HTR-8/SVneo (cell line): ENCODE measurements around the gene SLF1.

ENCODE experiments used
- DNase-seq: peaks from one replicate; pipeline ENCODE4 v3.0.0; 2011; ENCODE audit warnings: low spot score, mixed read lengths; ENCODE audit not compliant: insufficient read length
- FAIRE-seq: peaks from 2 replicates; lab custom pipeline; 2011; peaks lifted over from hg19 to GRCh38; lab: Jason Lieb, UNC

Gene SLF1

GRCh38 chr5:94702729-94703128, 84.3 kb downstream of the SLF1 start:
- no peak for DNase-seq
- no peak for FAIRE-seq

DNA sequence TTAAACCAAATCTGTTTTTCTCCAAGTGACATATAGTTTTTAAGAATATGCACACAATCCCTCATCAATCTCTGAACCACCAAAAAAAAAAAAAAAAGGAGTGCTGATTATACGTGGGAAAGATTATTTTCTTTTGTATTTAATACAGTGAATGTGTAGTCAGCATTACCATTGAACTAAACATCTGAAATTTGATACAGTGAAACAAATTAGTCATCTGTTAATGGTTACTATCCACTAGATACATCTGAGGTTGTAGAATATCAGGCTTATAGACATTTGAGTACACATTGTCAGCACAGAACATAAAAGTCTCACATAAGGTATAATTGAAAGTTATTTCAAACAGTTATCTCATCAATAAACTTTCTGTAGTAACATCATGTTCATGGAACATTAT, 87.0 kb downstream of the SLF1 start:
- FAIRE-seq (no peak), DNase-seq (no peak)

DNA sequence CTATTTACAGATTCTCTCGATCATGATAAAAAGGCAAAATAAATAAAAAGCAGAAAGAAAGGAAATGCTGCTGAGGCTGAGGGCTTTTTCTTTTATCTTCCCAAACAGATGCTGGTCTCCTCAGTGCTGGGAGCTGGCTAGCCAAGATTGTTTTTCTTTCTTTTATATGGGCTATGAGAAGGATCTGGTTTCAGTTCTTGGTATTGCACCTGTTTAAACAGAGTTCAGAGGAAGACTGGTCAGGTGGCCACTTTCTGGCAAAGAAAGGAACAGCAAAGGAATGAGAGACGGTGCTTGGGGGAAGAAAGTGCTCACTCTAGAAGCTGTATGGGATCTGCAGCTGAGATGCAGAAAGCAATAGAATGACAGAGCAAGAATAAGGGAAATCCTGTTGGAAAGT, 88.9 kb downstream of the SLF1 start:
- DNase-seq (no peak), FAIRE-seq (no peak)

DNA sequence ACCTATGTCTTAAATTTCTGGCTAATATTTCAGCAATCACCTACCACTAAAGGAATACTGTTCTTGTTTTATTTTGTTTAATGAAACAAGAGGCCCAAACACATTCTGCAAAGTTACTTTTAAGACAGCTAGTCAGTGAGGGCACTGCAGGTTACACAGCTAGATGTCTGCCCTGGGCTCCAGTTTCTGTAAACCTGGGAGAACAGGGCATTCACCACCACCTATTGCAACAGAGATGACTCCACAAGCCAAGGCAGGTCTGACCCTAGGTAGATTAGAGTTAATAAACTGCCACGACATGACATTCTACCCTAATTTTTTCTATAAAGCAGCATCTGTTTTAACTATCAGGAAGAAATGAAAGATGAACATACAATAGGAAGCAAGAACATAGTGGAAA, 90.8 kb downstream of the SLF1 start:
- no peak for FAIRE-seq

DNA sequence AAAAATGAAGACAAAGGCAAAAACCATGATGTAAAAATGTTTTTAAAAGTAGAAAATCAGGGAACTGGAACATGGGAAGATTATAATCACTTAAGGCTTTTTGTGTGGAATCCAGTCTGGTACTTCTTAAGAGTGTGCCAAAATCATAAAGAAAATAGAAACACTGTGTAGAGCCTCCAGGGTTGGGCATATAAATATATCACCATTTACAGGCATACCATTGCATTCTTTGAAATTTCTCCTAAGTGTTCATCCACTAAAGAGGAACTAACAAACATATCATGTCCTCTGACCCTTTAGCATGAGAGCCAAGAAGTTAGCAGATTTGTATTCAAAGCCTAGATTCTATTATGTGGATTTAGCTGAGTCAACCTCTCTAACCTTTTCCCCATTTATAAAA, 93.3 kb downstream of the SLF1 start:
- FAIRE-seq = no peak

More for the DNA sequence above, 90.8 kb downstream of the SLF1 start:
- DNase-seq = no peak

DNA sequence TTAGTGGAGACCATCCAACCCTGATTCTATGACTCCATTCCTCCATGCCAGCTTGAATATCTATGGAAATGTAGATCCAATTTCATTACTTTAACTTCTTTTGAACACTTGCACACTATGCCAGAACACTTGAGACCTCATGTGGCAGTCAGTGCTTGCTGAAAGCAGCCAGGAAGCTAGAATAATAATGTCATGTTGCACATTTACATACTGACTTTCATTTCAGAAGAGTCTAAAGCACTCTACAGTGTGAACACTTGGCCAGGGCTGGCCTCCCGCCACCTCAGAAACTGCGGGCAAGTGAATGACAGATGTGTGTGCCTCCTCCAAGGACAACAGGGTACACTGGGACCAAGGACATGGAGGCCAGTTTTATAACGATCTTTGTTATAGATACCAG, 97.3 kb downstream of the SLF1 start:
- FAIRE-seq = no peak
- DNase-seq = no peak

More for the DNA sequence above, 93.3 kb downstream of the SLF1 start:
- no peak for DNase-seq

DNA sequence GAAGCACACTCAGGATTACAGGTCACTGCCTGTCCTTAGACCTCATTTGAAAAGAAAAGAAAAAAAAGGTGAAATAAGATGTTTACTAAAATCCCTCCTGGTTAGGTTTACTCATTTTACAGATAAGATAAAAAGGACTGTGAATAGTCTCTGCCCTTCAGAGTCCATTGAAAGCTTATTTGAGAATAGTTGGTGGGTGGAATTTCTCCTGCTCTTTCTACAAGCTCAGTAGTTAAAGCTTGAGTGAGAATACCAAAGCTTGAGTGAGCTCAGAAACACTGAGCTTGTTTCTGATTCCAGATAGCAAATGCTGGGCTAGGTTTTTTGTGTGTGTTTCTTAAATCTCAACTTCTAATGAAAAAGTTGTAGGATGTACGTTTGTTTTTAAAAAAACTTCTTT, 106.7 kb downstream of the SLF1 start:
- FAIRE-seq = no peak
- no peak for DNase-seq

DNA sequence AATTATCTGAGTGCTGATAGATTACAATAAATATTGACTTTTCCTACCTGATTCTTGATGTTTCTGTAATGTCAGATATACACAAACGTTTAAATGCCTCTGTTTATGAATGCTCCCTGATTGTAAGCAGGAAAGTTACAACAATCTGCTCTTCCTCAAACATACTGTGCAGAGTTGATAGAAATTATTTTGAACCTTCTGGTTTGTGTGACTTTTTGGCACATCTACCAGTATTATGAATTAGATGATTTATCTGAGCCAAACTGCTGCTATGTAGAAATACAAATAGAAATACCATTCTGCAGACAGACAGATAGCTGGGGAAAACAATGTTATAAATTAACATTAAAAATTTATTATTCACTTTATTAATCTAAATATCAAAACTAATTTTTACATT, 113.0 kb downstream of the SLF1 start:
- FAIRE-seq = no peak
- DNase-seq = no peak

DNA sequence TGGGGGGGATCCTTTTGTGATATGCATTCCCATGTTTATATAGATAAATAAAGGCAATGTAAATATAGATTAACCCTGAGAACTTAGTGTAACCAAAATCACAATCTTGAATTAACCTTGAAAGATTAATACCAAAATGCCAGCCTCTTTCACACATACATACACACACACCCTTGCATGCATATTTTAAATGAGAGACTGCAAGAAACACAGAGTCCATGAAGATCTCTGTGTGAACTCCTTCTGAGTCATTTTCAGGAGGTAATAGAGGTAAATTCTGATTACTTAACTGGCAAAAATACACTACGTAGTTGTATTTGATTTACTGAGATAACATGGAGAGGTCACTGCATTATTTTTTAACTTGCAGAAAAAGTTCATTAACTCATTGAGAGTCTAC, 118.0 kb downstream of the SLF1 start:
- FAIRE-seq = no peak
- no peak for DNase-seq

DNA sequence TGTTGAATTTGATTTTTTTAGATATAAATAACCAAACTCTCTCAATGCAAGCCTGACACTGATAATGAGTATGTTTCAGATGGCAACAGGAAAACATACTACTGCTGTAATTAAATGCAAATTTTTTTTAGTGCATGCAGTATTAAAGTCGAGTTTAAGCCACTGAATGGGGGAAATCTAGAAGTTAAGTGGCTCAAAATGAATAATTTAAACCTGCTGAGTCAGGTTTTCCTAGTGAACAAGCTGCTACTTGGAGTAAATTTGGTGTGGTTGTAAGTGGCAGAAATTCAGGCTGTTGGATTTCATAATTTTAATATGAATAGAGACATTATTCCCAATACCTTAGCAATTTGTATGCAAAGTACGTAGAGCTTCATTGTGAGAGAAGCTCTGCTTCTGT, 121.8 kb downstream of the SLF1 start:
- no peak for FAIRE-seq
- no peak for DNase-seq

GRCh38 chr5:94742852-94743251, 124.4 kb downstream of the SLF1 start:
- DNase-seq (no peak), FAIRE-seq (no peak)

- DNase-seq = no peak
- FAIRE-seq = no peak
These were observed 126.4 kb downstream of the SLF1 start for GRCh38 chr5:94744906-94745305.

- DNase-seq (no peak), FAIRE-seq (no peak)
These were observed 127.6 kb downstream of the SLF1 start for GRCh38 chr5:94745786-94746730.

DNA sequence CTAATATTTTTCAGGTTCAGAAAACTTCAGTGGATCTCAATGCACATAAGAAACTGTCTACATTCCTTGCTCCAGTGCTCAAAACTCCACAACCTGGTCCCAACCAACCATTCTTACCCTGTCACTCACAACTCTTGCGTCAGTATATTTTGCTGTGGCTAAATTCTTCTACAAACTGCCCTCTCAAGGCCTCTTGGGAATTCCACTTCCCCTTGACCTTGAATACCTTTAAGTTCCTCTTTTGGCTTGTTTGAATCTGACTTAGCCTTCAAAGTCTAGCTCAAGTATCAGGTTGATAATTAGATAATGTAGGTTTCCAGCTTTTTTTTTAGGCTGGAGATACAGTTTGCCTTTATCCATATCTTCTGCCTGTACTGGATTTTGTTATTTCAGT, 128.3 kb downstream of the SLF1 start:
- no peak for FAIRE-seq
- DNase-seq = no peak
